ENCODE data around the gene RGL3. TPM values are rescaled to one million over a fixed set of nuclear protein-coding genes. Genes with fewer than 3 reads are reported as not detected.
"Not testable (repeated sequence)": the region's sequence is repeated elsewhere in the genome, so short reads cannot be mapped to it uniquely, and the experiment has no call there.

The RGL3 gene, protein sequence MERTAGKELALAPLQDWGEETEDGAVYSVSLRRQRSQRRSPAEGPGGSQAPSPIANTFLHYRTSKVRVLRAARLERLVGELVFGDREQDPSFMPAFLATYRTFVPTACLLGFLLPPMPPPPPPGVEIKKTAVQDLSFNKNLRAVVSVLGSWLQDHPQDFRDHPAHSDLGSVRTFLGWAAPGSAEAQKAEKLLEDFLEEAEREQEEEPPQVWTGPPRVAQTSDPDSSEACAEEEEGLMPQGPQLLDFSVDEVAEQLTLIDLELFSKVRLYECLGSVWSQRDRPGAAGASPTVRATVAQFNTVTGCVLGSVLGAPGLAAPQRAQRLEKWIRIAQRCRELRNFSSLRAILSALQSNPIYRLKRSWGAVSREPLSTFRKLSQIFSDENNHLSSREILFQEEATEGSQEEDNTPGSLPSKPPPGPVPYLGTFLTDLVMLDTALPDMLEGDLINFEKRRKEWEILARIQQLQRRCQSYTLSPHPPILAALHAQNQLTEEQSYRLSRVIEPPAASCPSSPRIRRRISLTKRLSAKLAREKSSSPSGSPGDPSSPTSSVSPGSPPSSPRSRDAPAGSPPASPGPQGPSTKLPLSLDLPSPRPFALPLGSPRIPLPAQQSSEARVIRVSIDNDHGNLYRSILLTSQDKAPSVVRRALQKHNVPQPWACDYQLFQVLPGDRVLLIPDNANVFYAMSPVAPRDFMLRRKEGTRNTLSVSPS
- total RNA-seq = 1.8 TPM

DNA sequence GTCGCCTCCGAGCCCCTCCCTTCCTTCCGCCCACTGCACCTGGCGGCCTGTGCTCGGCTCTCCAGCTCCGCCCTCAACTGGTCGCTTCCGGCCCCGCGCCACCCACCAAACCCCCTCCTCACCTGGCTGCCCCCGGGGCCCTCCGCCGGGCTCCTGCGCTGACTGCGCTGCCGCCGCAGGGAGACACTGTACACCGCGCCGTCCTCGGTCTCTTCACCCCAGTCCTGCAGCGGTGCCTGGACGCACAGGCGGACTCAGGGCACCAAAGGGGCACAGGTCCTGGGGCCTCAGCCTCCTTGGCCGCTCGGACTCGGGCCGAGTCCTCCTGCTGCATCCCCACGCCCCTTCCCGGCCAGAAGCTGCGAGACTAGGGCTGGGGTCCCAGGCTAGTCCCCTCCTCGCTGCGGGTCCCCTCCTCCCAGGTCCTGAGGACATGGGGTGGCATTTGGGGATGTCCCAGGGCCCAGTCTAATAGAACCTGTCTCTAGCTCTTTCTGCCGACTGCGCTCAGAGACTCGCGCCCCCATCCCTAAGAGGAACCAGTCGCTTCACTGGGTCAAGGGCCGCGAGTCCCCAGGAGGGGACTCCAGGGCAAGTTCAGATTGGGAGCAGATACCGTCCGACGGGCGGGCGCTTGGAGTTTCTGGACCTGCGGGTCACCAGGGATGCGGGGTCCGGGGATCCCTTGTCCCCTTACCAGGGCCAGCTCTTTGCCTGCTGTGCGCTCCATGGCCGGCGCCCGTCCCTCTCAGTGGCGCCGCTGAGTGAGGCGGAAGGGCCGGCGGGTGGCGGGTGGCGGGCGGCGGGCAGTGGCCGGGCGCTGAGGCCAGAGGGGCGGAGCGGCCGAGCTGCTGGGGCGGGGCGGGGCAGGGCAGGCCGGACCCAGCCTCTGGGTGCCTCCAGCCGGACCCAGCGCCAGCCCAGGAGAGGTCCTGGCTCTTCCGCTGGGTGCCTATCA, at the start of gene RGL3:
Gene RGL3 (minus strand): TSS at position 766 of the 958 bp plus-strand sequence. CDS start 36 bp downstream, at position 730.
- no peak for DNase-seq

DNA sequence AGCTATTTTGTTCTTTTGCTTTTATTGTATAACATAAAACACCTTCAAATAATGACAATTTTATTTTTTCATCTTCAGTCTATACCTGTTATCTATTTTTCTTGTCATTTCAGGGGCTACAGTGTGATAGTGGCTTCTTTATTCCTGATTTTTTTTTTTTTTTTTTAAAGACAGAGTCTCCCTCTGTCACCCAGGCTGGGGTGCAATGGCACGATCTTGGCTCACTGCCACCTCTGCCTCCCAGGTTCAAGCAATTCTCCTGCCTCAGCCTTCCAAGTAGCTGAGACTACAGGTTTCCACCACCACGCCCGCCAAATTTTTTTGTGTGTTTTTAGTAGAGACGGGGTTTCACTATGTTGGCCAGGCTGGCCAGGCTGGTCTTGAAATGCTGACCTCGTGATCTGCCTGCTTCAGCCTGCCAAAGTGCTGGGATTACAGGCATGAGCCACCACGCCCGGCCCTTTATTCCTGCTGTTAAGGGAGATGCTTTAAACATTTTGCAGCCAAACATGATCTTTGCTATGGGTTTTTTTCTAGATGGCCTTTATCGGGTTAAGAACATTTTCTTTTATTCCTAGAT, 49.2 kb upstream of the RGL3 start:
- DNase-seq = not testable (repeated sequence)

DNA sequence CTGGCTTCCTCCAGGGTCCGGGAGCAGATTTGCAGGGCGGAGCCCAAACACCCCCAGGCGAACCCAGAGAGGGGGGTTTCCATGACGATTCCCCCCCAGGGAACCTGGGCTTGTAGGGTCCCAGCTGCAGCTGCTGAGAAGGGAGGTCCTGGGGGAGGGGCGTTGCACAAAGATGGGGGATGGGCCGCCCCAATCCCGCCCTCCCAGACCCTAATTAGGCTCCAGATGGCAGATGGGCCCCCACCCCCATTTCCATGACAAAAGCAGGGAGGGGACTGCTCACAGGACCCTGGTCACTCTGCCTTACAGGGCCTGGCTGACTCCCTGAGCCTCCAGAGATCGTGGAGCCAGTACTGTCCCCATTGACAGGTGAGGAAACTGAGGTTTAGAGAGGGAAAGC, 46.5 kb upstream of the RGL3 start:
- no peak for DNase-seq

DNA sequence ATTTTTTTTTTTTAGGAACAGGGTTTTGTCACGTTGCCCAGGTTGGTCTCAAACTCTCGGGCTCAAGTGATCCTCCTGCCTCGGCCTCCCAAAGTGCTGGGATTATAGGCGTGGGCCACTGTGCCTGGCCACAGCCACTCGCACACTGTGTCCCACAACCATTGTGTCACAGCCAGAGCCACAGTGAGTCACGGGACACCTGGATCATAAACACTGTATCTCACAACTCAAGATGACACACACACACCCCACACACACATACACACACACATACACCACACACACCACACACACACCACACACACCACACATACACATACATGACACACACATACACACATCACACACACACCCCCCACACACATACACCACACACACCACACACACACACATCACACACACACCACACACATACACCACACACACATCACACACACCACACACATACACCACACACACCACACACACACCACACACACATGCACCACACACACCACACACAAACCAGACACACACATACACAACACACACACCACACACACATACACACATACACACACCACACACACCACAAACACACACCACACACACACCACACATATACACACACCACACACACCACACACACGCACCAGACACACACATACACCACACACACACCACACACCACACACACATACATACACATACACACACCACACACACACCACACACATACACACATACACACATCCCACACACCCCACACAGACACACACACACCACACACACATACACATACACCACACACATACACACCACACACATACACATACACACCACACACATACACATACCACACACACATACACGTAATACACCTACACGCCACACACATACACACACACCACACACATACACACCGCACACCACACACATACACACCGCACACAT, 45.5 kb upstream of the RGL3 start:
- no peak for DNase-seq

DNA sequence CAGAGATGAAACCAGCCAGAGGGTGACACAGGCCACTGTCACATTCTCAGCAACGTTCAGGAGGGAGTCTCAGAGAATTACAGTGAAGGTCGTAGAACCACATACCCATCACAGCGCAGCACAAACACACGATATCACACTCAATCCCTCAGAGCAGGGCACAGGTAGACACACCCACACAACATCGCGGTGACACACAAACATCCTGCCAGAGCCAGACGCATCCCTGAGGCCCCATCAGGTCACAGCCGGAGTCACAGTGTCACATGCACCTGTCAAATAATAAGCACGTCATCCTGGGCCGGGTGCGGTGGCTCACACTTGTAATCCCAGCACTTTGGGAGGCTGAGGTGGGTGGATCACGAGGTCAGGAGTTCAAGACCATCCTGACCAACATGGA, 44.3 kb upstream of the RGL3 start:
- no peak for DNase-seq

DNA sequence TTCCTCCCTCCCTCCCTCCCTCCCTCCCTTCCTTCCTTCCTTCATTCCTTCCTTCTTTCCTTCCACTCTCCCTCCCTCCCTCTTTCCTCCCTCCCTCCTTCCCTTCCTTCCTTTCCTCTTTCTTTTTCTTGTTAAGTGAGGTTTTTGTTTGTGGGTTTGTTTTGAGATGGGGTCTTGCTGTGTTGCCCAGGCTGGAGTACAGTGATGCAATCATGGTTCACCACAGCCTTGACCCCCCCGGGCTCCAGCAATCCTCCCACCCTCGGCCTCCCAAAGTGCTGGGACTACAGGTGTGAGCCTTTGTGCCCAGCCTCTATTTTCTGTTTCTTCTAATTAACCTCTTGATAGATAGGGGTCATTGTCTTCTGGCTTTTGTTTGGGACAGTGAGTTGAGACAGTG, 42.3 kb upstream of the RGL3 start:
- no peak for DNase-seq

DNA sequence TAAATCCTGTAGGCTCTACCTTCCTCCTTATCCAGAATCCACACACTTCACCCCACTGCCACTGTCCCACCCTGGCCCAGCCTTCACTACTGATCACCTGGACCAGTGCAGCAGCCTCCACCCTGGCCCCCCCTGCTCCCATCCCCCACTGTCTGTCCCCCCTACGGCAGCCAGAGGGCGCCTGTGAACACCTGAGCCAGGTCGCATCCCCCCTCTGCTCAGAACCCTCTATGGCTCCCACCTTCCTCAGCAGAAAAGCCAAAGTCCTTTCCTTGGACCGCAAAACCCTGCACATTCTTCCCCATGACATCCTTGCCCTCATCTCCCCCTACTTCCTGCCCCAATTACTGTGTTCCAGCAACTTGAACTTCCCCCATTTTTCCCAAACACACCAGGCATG, 41.1 kb upstream of the RGL3 start:
- no peak for DNase-seq

DNA sequence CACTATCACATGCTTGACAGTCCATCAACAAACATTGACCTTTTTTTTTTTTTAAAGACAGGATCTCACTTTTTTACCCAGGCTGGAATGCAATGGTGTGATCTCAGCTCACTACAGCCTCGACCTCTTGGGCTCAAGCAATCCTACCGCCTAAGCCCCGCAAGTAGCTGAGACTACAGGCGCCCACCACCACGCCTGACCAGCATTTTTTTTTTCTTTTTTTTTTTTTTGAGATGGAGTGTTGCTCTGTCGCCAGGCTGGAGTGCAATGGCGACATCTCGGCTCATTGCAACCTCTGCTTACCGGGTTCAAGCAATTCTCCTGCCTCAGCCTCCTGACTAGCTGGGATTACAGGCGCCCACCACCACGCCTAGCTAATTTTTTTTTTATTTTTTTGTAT, 39.8 kb upstream of the RGL3 start:
- DNase-seq = not testable (repeated sequence)

DNA sequence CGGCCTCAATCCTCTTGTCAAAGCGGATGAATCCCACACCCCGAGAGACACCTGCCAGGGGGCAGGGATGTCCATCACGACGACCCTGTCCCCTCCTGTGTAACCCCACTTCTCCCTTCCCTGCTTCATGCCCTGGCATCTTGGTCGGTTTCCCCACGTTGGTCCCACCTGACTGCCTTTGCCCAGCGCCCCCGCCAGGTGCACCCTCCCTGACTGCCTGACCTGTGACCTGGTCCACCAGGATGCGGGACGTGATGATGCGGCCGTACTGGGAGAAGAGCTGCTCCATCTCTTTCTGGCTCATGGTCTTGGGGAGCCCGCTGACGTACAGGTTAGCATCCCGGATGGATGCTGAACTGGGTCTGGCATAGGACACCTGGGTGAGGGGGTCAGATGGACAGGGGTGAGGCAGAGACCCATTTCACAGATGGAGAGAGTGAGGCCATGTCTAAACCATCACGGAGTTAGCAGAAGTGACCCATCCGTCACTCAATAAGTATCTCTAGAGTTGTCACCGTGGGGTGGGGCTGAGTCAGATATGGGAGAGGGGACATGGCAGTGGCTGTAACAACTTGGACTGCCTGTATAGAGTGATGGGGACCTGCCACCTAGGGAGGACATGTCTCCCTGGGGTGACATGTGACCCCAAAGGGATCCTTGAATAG, 39.3 kb upstream of the RGL3 start:
- no peak for DNase-seq

DNA sequence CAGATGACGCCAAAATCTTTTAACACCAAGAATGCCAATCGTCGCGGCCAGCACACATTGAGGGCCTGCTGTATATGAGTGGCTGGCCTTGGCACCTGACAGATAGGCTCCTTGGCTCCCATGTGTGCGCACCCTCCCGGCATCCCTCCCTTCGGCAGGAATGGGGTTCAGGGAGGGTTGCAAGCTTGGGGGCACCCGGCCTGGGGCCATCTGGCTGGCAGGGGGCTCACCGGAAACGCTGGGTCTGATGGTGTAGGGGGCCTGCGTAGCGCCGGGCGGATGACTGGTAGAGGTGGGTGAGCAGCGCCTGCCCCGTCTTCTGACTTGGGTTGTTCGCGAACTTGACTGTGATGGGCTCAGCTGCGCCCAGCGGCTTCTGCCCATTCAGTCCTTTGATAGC, 38.7 kb upstream of the RGL3 start:
- DNase-seq = no peak

DNA sequence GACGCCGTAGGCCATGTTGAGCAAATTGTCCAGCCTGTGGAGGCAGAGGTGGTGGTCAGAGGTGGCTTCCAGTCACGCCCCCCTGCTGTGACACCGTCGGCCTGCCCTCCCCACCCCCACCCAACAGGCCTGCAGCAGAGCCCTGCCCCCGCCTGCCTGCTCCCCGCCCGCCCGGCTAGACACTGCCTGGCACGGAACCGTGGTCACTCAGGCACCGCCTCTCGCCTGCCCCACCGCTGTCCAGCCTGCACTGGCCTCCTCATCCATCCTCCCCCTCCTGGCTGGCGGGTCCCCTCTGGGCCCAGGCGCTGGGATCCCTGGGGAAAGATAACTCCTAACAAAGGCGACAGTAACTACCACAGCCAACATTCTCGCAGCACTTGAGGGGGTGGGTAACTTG, 38.0 kb upstream of the RGL3 start:
- DNase-seq = no peak

DNA sequence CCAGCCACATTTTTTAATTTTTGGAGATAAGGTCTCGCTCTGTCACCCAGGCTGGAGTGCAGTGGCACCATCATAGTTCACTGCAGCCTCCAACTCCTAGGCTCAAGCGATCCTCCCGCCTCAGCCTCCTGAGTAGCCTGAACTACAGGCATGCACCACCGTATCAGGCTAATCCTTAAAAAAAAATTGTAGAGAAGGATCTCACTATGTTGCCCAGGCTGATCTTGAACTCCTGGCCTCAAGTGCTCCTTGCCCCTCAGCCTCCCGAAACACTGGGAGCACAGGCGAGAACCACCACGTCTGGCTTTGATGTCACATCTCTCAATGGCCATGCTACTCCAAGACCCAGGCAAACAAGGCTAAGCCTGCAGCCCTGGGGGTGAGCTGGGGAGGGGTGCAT, 37.5 kb upstream of the RGL3 start:
- no peak for DNase-seq

DNA sequence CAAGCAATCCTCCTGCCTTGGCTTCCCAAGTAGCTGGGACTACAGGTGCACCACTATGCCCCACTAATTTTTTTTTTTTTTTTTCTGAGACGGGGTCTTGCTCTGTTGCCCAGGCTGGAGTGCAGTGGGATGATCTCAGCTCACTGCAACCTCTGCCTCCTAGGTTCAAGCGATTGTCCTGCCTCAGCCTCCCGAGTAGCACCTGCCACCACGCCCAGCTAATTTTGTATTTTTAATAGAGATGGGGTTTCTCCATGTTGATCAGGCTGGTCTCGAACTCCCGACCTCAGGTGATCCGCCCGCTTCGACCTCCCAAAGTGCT, 36.1 kb upstream of the RGL3 start:
- DNase-seq = not testable (repeated sequence)

DNA sequence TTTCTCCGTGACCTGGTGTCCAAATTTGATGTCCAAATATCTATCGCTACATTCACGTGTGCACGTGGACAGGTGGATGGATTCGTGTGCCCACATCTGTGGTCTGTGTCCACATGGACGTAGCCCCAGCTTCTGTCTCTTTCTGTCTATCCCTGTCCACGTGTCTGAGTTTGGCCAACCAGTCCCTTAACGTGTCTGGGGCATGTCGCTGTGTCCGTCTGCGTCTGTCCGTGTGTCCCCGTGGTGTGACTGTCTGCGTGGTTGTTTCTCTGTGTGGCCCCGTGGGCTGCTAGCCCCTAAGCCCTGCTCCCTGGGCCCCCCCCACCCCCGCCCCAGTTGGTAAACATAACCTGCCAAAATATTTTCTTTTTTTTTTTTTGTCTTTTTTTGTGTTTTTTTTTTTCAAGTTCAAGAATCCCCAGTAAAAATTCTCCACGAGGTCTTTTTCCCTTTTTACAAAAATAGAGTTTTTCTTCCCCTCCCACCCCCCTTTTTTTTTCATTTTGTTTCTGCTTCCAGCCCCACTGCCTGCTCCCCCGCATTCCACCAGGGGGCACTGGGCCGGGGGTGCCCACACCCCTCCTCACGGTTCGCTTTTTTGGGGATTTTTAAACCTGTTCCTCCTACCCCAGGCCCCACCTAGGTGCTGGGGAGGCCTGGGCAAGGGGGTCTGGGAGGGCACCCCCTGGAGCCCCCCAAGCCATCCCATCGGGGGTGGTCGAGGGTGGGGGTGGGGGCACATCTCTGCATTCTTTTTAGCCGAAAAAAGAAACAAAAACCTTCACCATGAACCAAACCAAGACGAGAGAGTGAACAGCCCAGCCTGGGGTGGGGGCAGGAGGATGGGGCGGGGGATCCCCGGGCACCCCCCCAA, 34.6 kb upstream of the RGL3 start:
- no peak for DNase-seq

DNA sequence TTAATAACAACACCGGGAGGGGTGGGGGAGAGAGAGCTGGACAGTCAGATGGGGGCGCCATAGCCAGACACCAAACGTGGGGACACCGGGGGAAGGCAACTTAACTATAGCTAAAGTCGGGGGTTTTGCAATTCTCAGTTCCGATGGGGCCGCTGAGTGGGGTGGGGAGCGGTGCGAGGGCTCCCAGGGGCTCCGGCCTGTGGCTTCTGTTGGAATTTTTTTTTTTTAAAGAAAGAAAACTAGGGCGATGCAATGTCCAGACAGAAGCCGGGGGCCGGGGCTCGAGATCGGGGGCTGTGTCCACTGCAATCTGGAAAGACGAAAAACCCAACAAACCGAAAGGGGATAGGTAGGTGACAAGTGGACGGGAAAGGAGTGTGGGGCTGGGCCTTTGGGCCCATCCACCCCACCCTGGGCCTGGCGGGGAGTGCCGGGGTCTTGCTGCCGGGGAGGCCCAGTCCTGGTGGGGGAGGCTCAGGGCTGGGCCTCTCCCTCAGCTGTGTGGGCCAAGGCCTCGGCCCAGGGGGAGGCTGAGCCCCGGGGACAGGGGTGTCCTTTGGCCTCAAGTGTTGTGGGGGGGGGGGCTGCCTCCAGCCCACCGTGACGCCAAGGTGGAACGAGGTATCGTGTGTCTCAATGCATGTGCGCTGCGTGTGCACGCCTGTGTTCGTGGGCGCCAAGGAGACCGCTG, 33.7 kb upstream of the RGL3 start:
- DNase-seq = no peak

DNA sequence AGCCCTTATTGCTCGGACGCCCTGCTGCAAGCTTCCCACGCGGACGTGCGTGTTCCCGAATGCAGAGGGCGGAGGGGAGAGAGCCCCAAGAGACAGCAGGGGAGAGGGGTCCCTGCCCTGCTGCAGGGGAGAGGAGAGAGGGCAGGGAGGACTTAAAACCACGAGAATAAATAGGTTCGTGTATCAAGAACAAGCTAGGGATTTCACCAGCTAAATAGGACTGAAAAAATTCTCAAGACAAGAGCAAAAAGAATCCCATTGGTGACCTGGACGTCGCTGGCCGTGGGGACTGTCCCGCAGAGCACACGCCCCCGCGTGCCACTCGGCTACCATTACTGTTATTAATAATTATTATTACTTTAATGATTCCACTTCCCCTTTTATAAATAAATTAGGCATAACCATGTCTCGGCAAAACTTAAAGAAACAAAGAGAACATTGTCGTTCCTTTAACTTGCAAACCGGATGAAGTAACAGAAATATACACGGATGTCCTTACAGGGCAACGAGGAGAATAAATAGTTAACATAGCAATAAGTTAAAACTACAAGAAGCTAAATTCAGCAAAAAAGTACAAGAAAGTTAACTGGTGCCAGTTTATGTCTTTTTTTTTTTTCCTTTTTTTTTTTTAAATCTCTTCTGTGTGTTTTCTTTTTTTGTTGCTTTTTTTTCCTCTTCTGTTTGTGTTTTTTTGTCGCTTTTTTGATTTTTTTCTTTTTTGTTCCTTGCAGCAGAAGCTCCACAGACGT, 32.9 kb upstream of the RGL3 start:
- no peak for DNase-seq

DNA sequence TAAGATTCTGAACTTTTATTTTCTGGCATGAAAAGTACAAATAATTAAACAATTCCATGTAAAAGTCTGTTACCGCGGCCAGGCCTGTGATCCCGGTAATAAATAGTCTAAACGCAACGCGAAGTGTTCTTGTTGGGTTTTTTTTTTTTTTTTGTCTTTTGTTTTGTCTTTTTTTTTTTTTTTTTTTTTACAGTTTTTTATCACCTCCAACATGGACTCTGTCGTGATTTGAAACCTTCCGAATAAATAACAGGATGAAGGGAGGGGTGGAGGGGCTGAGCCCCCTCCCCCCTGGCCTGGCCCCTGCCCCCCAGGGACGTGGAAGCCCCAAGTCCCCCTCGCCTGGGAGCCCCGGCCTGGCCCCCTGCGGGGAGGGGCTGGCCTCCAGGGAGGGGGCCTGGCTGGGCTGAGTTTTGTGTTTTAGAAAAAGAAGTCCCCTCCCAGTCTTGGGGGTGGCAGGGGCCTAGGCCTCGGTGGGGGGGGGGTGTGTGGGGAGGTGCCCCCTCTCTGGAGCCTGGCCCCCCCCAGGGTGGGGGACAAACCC, 32.3 kb upstream of the RGL3 start:
- DNase-seq = no peak

Measured in skin of body (tissue), 2 donors.